ENCODE results near the gene FBLN1.

DNA sequence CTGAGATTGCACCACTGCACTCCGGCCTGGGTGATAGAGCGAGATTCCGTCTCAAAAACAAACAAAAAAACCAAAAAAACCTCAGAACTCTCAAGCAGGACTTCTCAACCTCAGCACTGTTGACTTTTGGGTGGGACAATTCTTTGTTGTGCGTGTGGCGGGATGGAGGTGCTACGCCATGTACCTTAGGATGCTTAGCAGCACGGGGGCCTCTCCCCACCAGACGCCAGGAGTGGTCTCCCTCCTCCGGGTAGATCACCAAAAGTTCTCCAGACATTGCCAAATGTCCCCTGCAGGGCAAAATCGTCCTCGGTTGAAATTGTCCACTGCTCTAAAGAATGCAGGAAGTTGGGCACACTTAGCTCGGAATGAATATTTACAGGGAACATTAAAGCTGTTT, 142.0 kb downstream of the FBLN1 start:
- TF ChIP-seq TAF1 (IDR thresholded peaks at IDR 0.05; ENCODE audit: low read depth) (no peak), RAD21 (conservative IDR thresholded peaks at IDR 0.05) (no peak), POLR2AphosphoS5 (IDR thresholded peaks at IDR 0.05) (no peak), EZH2 (IDR thresholded peaks at IDR 0.05; ENCODE audit: borderline replicate concordance, insufficient read depth, low read length, poor library complexity, severe bottlenecking) (no peak)
- TF ChIP-seq, protein P1, sequence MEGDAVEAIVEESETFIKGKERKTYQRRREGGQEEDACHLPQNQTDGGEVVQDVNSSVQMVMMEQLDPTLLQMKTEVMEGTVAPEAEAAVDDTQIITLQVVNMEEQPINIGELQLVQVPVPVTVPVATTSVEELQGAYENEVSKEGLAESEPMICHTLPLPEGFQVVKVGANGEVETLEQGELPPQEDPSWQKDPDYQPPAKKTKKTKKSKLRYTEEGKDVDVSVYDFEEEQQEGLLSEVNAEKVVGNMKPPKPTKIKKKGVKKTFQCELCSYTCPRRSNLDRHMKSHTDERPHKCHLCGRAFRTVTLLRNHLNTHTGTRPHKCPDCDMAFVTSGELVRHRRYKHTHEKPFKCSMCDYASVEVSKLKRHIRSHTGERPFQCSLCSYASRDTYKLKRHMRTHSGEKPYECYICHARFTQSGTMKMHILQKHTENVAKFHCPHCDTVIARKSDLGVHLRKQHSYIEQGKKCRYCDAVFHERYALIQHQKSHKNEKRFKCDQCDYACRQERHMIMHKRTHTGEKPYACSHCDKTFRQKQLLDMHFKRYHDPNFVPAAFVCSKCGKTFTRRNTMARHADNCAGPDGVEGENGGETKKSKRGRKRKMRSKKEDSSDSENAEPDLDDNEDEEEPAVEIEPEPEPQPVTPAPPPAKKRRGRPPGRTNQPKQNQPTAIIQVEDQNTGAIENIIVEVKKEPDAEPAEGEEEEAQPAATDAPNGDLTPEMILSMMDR (IDR thresholded peaks at IDR 0.05; ENCODE audit: poor library complexity, severe bottlenecking), result no peak
- TF ChIP-seq, protein P2, sequence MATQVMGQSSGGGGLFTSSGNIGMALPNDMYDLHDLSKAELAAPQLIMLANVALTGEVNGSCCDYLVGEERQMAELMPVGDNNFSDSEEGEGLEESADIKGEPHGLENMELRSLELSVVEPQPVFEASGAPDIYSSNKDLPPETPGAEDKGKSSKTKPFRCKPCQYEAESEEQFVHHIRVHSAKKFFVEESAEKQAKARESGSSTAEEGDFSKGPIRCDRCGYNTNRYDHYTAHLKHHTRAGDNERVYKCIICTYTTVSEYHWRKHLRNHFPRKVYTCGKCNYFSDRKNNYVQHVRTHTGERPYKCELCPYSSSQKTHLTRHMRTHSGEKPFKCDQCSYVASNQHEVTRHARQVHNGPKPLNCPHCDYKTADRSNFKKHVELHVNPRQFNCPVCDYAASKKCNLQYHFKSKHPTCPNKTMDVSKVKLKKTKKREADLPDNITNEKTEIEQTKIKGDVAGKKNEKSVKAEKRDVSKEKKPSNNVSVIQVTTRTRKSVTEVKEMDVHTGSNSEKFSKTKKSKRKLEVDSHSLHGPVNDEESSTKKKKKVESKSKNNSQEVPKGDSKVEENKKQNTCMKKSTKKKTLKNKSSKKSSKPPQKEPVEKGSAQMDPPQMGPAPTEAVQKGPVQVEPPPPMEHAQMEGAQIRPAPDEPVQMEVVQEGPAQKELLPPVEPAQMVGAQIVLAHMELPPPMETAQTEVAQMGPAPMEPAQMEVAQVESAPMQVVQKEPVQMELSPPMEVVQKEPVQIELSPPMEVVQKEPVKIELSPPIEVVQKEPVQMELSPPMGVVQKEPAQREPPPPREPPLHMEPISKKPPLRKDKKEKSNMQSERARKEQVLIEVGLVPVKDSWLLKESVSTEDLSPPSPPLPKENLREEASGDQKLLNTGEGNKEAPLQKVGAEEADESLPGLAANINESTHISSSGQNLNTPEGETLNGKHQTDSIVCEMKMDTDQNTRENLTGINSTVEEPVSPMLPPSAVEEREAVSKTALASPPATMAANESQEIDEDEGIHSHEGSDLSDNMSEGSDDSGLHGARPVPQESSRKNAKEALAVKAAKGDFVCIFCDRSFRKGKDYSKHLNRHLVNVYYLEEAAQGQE (IDR thresholded peaks at IDR 0.05; ENCODE audit: borderline replicate concordance), result no peak

Data from neural cell (in vitro differentiated cells).